GM12874 (cell line): ENCODE results near the gene UBE2G2.

Experiments used
- CTCF ChIP-seq: IDR thresholded peaks from 2 replicates; pipeline ENCODE4 v1.5.1; 2011; ENCODE audit warnings: low read depth, mild to moderate bottlenecking, control low read depth, low read length, moderate library complexity; ENCODE audit not compliant: insufficient read depth

UBE2G2 gene, protein sequence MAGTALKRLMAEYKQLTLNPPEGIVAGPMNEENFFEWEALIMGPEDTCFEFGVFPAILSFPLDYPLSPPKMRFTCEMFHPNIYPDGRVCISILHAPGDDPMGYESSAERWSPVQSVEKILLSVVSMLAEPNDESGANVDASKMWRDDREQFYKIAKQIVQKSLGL

GRCh38 chr21:44801468-44802395 is at the start of gene UBE2G2:
TSS of gene UBE2G2 (minus strand) at chr21:44801820. CDS start at chr21:44801748, 72 bp downstream.
- no peak for TF ChIP-seq CTCF

DNA sequence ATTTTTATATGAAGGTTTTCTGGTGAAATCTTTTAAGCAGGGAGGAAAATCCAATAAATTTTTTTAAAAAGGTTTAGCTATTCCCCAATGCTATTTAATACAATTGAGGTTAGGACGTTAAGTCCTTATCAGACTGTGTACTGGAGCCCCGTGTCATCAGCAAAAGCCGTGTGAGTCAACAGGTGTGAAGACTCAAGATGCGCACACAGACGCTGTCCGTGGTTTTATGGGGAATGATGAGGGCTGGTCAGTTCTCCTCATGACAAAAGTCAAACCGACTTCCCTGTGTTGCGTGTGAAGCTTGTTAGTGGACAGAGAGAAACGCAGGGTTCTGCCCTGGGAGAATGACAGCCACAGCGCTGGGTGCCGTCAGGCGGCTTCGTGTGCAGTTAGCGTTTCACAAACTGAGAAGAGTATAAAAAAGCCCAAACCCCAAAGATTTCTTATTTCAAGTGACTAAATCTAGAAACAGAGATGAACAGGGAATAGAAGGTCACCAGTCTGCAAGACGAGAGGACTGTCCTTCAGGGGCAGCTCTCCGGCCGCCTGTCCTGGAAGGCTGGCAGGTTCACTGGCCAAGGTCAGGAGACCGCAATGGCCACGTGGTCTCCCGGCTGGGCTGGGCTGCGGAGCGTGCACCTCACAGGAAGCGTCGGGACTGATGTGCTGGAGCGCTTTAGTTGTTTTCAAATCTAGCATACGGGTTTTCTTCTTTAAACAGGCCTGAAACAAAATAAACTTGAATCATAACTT is 49.5 kb upstream of the UBE2G2 start:
- TF ChIP-seq CTCF = no peak

DNA sequence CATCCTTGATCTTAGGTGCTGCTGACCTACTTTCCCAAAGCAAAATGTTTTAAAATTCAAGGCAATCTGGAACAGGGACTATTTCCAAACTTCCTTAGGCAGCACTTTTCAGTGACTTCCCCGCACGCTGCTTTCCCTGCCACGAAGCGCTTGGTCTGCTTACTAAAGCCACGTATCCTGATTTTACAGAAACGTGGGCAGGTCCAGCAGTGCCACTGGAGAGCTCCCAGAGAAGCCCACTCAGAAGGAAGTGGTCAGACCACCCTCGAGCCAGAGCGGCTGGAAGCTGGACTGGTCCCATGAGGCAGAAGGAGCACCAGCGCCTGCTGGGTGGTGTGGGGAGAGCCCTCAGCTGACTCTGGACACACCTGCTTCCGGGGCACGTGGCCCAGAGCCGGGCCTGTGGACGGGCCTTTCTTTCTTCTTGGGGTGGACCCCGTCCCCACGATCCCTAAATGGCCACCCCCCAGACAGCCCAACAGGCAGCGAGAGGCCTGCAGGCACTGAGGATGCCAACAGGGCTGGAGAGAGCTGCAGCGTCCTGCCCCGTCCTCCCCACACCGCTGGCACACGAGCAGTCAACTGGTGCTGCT is 48.7 kb upstream of the UBE2G2 start:
- TF ChIP-seq CTCF = no peak

DNA sequence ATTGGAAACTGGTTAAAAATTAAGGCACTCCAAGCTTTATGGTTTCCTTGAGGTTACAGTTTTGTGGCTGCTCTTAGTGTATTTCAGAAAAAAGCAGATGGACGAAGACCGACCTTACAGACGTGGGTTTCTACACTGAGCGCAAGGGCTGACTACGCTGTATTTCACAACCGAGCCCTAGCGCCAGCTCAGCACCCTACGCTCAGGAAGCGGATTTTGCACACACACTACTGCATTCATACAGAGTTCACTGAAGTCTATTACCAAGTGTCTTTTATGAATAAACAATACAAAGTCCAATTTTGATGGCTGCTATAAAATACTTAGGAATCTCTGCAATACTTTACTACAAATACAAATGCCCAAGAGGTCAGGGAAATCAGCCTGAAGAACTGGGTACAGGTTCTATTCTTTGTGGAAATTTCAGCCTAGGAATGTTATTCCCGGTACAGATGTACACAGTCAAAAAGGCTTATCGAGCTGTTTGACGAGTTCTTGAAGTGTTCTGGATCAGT is 48.1 kb upstream of the UBE2G2 start:
- no peak for TF ChIP-seq CTCF

- no peak for TF ChIP-seq CTCF
These were observed 47.4 kb upstream of the UBE2G2 start for GRCh38 chr21:44848821-44849521.

DNA sequence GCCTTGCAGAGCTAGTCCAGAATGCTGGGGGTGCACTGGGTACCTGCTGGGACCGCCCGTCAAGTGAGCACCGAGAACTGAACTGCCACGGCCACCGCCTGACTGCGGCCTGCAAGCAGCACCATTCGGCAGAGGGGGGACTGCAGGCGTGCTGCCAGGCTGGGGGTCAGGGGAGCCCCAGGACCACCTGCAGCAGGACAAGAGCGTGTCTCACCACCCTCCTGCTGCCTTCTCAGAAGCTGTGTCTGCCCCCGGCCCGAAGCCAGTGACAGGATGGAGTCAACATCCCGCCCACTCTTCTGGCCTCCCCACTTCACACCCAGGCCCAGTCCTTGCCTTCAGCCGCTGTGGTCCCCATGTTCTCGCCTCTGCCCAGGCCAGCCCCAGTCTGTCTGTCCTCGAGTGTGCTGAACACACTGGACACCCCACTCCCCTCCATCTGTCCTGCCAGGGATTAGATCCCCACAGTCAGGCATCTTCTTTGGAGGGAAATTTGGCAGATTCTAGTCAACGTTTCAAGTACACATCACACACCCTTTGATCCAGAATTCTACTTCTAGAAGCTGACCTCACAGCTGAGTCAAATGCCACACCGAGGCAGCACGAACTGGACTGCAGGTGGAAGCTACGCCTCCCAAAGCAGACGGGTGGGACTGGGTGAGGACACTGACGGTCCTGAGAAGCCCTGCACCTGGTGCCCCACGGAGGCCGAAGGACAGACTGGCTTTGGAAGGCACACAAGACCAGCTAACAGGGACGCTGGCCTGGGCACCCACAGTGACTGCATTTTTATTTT is 45.8 kb upstream of the UBE2G2 start:
- TF ChIP-seq CTCF = no peak
